K562 (cell line): Measurements from ENCODE around the gene LIG3. TPM values are rescaled to one million over a fixed set of nuclear protein-coding genes. Genes with fewer than 3 reads are reported as not detected.

Experiments
- ATAC-seq: fragments of 200-7000 bp; cut with Tn5 transposase; 3 replicates; pipeline ENCODE4 v1.9.1; 2020; ENCODE audit warnings: moderate library complexity
- BruUV-seq: library from RNA; stranded (reverse); fragments of 400-500 nt; replicated peaks from 2 replicates; lab custom pipeline; 2021; lab: Mats Ljungman, UMichigan
- CTCF ChIA-PET: fragments of 300-600 bp; formaldehyde crosslinking; extraction: SDS; loops from one replicate; lab custom pipeline; 2021; ENCODE audit warnings: low intra/inter-chr PET ratio; lab: Yijun Ruan, JAX
- POLR2A ChIA-PET: fragments of 300-600, 350-650 bp; sonication (Branson Sonifier 250); formaldehyde crosslinking; extraction: SDS; loops from one replicate; lab custom pipeline; 2021; ENCODE audit warnings: antibody characterized with exemption, inconsistent platforms; lab: Yijun Ruan, JAX
- DNase-seq, 4 experiments: peaks; one replicate each; pipeline versions ENCODE4 v3.0.0 to v3.0.0-alpha.2; 2011 to 2018; ENCODE audit warnings: low spot score in 3 of 4, mixed read lengths in 3 of 4; ENCODE audit errors: extremely low read depth in 1 of 4
- FAIRE-seq: peaks from 2 replicates; lab custom pipeline; 2011; peaks lifted over from hg19 to GRCh38; lab: Jason Lieb, UNC
- H2AFZ ChIP-seq: 2 replicates; pipeline ENCODE4 v1.6.0; 2011; ENCODE audit warnings: low read depth, low read length, control low read depth, inconsistent platforms
- H3K27ac ChIP-seq: fragments of 200-600 bp; 3 replicates; pipeline ENCODE4 v1.8.0; 2011; ENCODE audit warnings: low read depth, mild to moderate bottlenecking, control low read depth, inconsistent platforms, low read length, moderate library complexity, mixed read lengths; ENCODE audit errors: extremely low read depth
- H3K27me3 ChIP-seq, 2 experiments: fragments of 300-600 bp in 1 of 2; 2 replicates in 1 of 2; 3 replicates in 1 of 2; pipeline versions ENCODE4 v1.6.0 to v1.8.0; 2011; ENCODE audit warnings: inconsistent platforms in 2 of 2, low read length in 2 of 2, mild to moderate bottlenecking in 1 of 2, mixed read lengths in 1 of 2, moderate library complexity in 1 of 2; ENCODE audit not compliant: control insufficient read depth in 2 of 2, insufficient read depth in 2 of 2
- H3K36me3 ChIP-seq: fragments of 300-600 bp; 3 replicates; pipeline ENCODE4 v1.8.0; 2011; ENCODE audit warnings: mild to moderate bottlenecking, low read length, inconsistent platforms; ENCODE audit not compliant: control insufficient read depth, insufficient read depth
- H3K4me1 ChIP-seq, 2 experiments: fragments of 200-600 bp in 1 of 2; replicated peaks in 1 of 2; 2 replicates in 1 of 2; 3 replicates in 1 of 2; pipeline versions ENCODE4 v1.5.1 to v1.8.0; 2011; ENCODE audit warnings: inconsistent platforms in 2 of 2, low read length in 2 of 2, mild to moderate bottlenecking in 1 of 2, mixed read lengths in 1 of 2, moderate library complexity in 1 of 2; ENCODE audit not compliant: control insufficient read depth in 2 of 2, insufficient read depth in 2 of 2
- H3K4me2 ChIP-seq: 2 replicates; pipeline ENCODE4 v1.6.1; 2011; ENCODE audit warnings: low read length, control low read depth, inconsistent platforms, mixed read lengths; ENCODE audit not compliant: insufficient read depth
- H3K4me3 ChIP-seq: fragments of 200-600 bp; sonication (generic), shearing (Covaris generic); 2 replicates; pipeline ENCODE4 v1.5.1; 2016; ENCODE audit warnings: control low read depth, inconsistent platforms
- H3K79me2 ChIP-seq: fragments of 200-600 bp; 3 replicates; pipeline ENCODE4 v1.8.0; 2011; ENCODE audit warnings: low read length, inconsistent platforms; ENCODE audit not compliant: control insufficient read depth, insufficient read depth
- H3K9ac ChIP-seq, 2 experiments: 2 replicates each; pipeline versions ENCODE4 v1.6.0 to v1.6.1; 2011; ENCODE audit warnings: low read depth in 2 of 2, low read length in 2 of 2, control low read depth in 1 of 2, inconsistent platforms in 1 of 2, mild to moderate bottlenecking in 1 of 2, mixed read lengths in 1 of 2; ENCODE audit not compliant: insufficient read depth in 1 of 2
- H3K9me1 ChIP-seq: one replicate; pipeline ENCODE4 v1.6.0; 2011; ENCODE audit warnings: inconsistent platforms, mild to moderate bottlenecking, low read length, moderate library complexity; ENCODE audit not compliant: control insufficient read depth, insufficient read depth
- H3K9me3 ChIP-seq: replicated peaks from 2 replicates; pipeline ENCODE4 v1.5.1; 2011; ENCODE audit warnings: low read depth, low read length, inconsistent platforms; ENCODE audit not compliant: control insufficient read depth, insufficient read depth
- H4K20me1 ChIP-seq: replicated peaks from 2 replicates; pipeline ENCODE4 v1.6.1; 2011; ENCODE audit warnings: low read length, inconsistent platforms, mixed read lengths; ENCODE audit not compliant: control insufficient read depth, insufficient read depth
- ADNP ChIP-seq: fragments of 200-800 bp; sonication (Bioruptor generic); IDR thresholded peaks from 2 replicates; pipeline ENCODE4 v1.6.1; 2016; ENCODE audit warnings: missing genetic modification characterization, missing compliant biosample characterization
- CSDE1 ChIP-seq, 2 experiments: fragments of 450-650 bp; IDR thresholded peaks; 2 replicates each; pipeline ENCODE4 v1.6.1; 2016; ENCODE audit warnings: mild to moderate bottlenecking in 1 of 2
- E2F6 ChIP-seq, 2 experiments: IDR thresholded peaks; 2 replicates each; pipeline ENCODE4 v1.6.1; 2011; ENCODE audit warnings: borderline replicate concordance in 1 of 2, control low read depth in 1 of 2, low read depth in 1 of 2, low read length in 1 of 2, mild to moderate bottlenecking in 1 of 2, mixed read lengths in 1 of 2, moderate library complexity in 1 of 2; ENCODE audit not compliant: insufficient read depth in 1 of 2, insufficient read length in 1 of 2, poor library complexity in 1 of 2, severe bottlenecking in 1 of 2; ENCODE audit errors: extremely low read depth in 1 of 2
- ETS2 ChIP-seq: IDR thresholded peaks from 2 replicates; pipeline ENCODE4 v1.6.1; 2016; ENCODE audit warnings: borderline replicate concordance, missing genetic modification characterization, mild to moderate bottlenecking, moderate library complexity, missing compliant biosample characterization; ENCODE audit not compliant: poor library complexity, severe bottlenecking
- MAX ChIP-seq: sonication (generic); formaldehyde crosslinking; IDR thresholded peaks from 2 replicates; pipeline ENCODE4 v1.9.0; 2022; ENCODE audit warnings: mild to moderate bottlenecking, missing genetic modification reagents
- NCOA2 ChIP-seq, 2 experiments: fragments of 450-650 bp; IDR thresholded peaks; 2 replicates each; pipeline ENCODE4 v1.6.1; 2018; ENCODE audit warnings: mild to moderate bottlenecking in 2 of 2, moderate library complexity in 1 of 2; ENCODE audit not compliant: partially characterized antibody in 2 of 2
- NFYB ChIP-seq: IDR thresholded peaks from 2 replicates; pipeline ENCODE4 v1.6.1; 2011; ENCODE audit warnings: mild to moderate bottlenecking, moderate library complexity; ENCODE audit not compliant: insufficient read length; ENCODE audit errors: extremely low read depth
- PATZ1 ChIP-seq: fragments of 250-450 bp; sonication (Bioruptor Pico); IDR thresholded peaks from 2 replicates; pipeline ENCODE4 v1.5.0; 2020; ENCODE audit warnings: mild to moderate bottlenecking, borderline replicate concordance
- SAFB ChIP-seq: fragments of 200-400 bp; formaldehyde crosslinking; IDR thresholded peaks from 2 replicates; pipeline ENCODE4 v1.6.1; 2017; ENCODE audit warnings: low read depth, low read length, borderline replicate concordance
- SMAD3 ChIP-seq: fragments of 450-650 bp; formaldehyde crosslinking; conservative IDR thresholded peaks from 2 replicates; pipeline ENCODE4 v1.4.0; 2020; ENCODE audit warnings: mild to moderate bottlenecking
- SMARCE1 ChIP-seq: fragments of 450-650 bp; IDR thresholded peaks from 2 replicates; pipeline ENCODE4 v1.7.1; 2016; ENCODE audit warnings: mild to moderate bottlenecking
- TBL1XR1 ChIP-seq, 2 experiments: IDR thresholded peaks; 2 replicates each; pipeline ENCODE4 v1.6.1; 2012; ENCODE audit warnings: improper control_type of control experiment in 2 of 2, low read length in 2 of 2, mild to moderate bottlenecking in 1 of 2
- TSC22D4 ChIP-seq: fragments of 450-650 bp; IDR thresholded peaks from 2 replicates; pipeline ENCODE4 v1.6.1; 2016; ENCODE audit warnings: missing genetic modification characterization, missing biosample characterization, control low read depth
- WGBS: fragments of 100-300 bp; shearing (Covaris generic); methylation state at CpG from one replicate; pipeline ENCODE4 v1.1.6; 2016; ENCODE audit warnings: low coverage, mixed read lengths; ENCODE audit not compliant: insufficient coverage; ENCODE audit errors: missing lambda C conversion rate; 5-methylcytosine and 5-hydroxymethylcytosine counted together
- in situ Hi-C: fragments of 300-500 bp; cut with MboI; formaldehyde crosslinking; loops from 4 replicates; pipeline ENCODE4 v1.15.0; 2018; ENCODE audit warnings: inconsistent platforms, mixed read lengths
- intact Hi-C: fragments of 100-400 bp; cut with micrococcal nuclease; formaldehyde crosslinking; loops from 2 replicates; pipeline ENCODE4 v1.14.2; 2022
- polyA plus RNA-seq, 8 experiments: library from polyadenylated mRNA; depleted of rRNA in 4 of 8; stranded (reverse) in 5 of 8; unstranded in 3 of 8; fragments of >200 nt; fragmentation: Nextera tagmentation in 2 of 8; fragmentation: Illumina TruSeq in 1 of 8; extraction: Ambion mirVana in 2 of 8; extraction: Trizol in 1 of 8; gene quantifications; 2 replicates each; pipeline versions ENCODE4 v1.2.1 to v1.2.3, GENCODE V29; 2011 to 2014; ENCODE audit warnings: inconsistent platforms in 1 of 8, missing spikeins in 1 of 8
- total RNA-seq, 7 experiments: library from RNA; depleted of rRNA in 6 of 7; stranded (reverse); fragments of >200 nt in 6 of 7; fragmentation: Illumina TruSeq in 2 of 7; extraction: Trizol in 2 of 7; gene quantifications; 2 replicates each; pipeline versions ENCODE4 v1.2.1 to v1.2.3, GENCODE V29; 2011 to 2021; ENCODE audit warnings: low replicate concordance in 1 of 7

Gene LIG3
- total and polyA plus RNA-seq, 9 of the 15 experiments (the other 6 are each of a cell fraction or from before 2014, with no cell fraction given), result 7.6 to 75.0 (median 43.0) TPM

- no peak overlapping the region for H3K4me2 ChIP-seq
- CTCF ChIA-PET, result no interaction called here
- H3K4me3 ChIP-seq, result no peak overlapping the region
- H2AFZ ChIP-seq, result no peak overlapping the region
- H4K20me1 ChIP-seq, result no peaks in the 10 kb centered on the region
- TF ChIP-seq ETS2 (tag) (no peak), E2F6 (IDR thresholded peaks at IDR 0.05; ENCODE audit: borderline replicate concordance in 1 of 2, extremely low read depth in 1 of 2, insufficient read depth in 1 of 2, insufficient read length in 1 of 2, low read depth in 1 of 2, low read length in 1 of 2, poor library complexity in 1 of 2, severe bottlenecking in 1 of 2) (no peak), SMAD3 (CRISPR knock-in tag) (no peak), SMARCE1 (no peak), ADNP (no peak), TBL1XR1 (IDR thresholded peaks at IDR 0.05; ENCODE audit: low read length in 2 of 2) (no peak), TSC22D4 (no peak), NFYB (no peak), PATZ1 (no peak), NCOA2 (IDR thresholded peaks at IDR 0.05; ENCODE audit: partially characterized antibody in 2 of 2) (no peak), MAX (no peak), SAFB (no peak), CSDE1 (IDR thresholded peaks at IDR 0.05) (no peak)
- no peak overlapping the region for H3K27ac ChIP-seq
- peaks cover 20% of the 10 kb centered on the region for H3K79me2 ChIP-seq
- H3K4me1 ChIP-seq, result peaks cover 8 to 14% of the 10 kb centered on the region in 2 experiments; a peak in 4 of 5 replicates
- H3K9me3 ChIP-seq, result no peaks in the 10 kb centered on the region
- FAIRE-seq, result no peak
- DNase-seq, result no peak
- H3K27me3 ChIP-seq, result no peaks in the 10 kb centered on the region
- intact Hi-C loops (no loop called here), in situ Hi-C loops (no loop called here)
- ATAC-seq, result no peak
- 90% methylated on average over 10 of the region's 10 CpGs for WGBS
- H3K9me1 ChIP-seq, result no peaks in the 10 kb centered on the region
- POLR2A ChIA-PET, result interaction anchor here (0.6 to 0.8 kb wide), 2 partner anchors 8 to 16 kb away, joined by 3 read pairs; no protein-coding TSS in a partner anchor
- BruUV-seq, result no TSS peak
- no peak overlapping the region for H3K9ac ChIP-seq
- peaks cover 90% of the 10 kb centered on the region for H3K36me3 ChIP-seq
Measured at GRCh38 chr17:34989473-34989872, 9.2 kb downstream of the LIG3 start.
